ENCODE data around the gene PRICKLE2.

- TF ChIP-seq REST (IDR thresholded peaks at IDR 0.05; ENCODE audit: unreplicated experiment) (no peak), CTCF (conservative IDR thresholded peaks at IDR 0.05; ENCODE audit: low read depth in 2 of 2) (no peak), EZH2phosphoT487 (IDR thresholded peaks at IDR 0.05; ENCODE audit: unreplicated experiment) (no peak), POLR2AphosphoS5 (IDR thresholded peaks at IDR 0.05; ENCODE audit: low read depth) (no peak)
Measured at GRCh38 chr3:64105816-64106215, 119.5 kb downstream of the PRICKLE2 start.

All from GM23338 (cell line).